Hepatic stellate cell (primary cell): ENCODE data around the gene GRIN3A.
"Not testable (repeated sequence)": the region's sequence is repeated elsewhere in the genome, so short reads cannot be mapped to it uniquely, and the experiment has no call there.

Experiments
- DNase-seq: peaks from one replicate; pipeline ENCODE4 v3.0.0; 2011; ENCODE audit warnings: low spot score

The GRIN3A gene

DNA sequence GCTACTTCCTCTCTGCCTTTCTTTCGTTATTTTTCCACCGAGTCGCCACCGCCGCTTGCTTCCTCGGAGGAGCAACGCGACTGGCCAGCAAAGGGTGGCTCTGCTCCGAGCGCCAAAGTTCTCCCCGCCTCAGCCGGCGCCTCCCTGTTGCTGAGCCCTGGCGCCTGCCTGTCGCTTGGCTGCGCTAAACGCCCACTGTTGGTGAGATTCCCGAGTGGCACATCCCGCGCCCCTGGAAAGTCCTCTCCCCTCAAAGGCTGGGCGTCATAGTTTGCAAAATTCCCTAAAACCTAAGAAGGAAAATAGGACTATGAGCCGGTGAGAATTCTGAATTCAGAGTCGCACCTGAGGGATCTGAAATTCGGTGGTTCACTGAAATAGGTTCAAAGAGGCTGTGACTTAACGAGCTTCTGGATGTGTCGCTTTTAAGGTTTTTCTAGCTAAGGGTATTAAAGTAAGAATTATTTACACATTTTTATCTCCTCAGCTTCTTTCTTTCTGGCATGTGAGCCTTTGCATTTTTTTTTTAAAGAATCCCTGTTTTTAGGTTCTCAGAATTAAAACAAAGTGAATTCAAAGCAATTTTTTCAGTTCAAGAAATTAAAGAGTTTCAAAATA, at the start of gene GRIN3A:
Gene GRIN3A (minus strand): TSS at position 82 of the 618 bp plus-strand sequence. CDS start 668 bp downstream, outside the sequence.
- DNase-seq = no peak

DNA sequence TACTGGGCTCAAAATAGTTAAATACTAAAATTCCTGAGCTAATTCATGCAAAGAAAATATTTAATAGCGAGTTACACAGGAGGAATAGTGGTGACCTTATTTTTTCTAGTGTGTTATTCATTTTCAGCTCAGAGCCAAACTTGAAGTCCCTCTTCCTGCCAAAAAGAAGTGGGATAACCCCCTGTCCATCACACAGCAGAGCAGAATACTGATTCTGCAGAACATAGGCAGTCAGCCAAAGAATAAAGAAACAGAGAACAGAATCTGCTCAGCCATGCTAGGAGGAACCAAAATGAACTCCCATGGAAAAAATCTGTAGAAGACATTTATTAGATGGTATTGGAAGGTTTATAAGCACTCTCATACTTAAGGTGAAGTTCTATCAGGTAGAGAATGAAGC, 49.4 kb upstream of the GRIN3A start:
- DNase-seq = no peak

DNA sequence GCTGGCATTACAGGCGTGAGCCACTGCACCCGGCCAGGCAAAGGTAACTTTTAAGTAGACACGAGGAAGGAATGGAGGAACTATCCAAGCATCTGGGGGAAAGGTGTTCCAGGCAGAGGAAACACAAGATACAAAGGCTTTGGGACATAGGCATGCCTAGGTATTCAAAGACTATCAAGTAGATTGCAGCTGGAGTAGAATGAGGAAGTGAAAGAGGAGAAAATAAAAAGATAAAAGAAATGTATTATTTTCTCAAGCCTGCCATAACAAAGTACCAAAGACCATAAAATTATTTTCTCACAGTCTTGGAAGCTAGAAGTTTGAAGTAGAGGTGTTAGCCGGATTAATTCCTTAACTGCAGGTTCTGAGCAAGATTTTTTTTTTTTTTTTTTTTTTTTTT, 39.9 kb upstream of the GRIN3A start:
- DNase-seq = no peak

DNA sequence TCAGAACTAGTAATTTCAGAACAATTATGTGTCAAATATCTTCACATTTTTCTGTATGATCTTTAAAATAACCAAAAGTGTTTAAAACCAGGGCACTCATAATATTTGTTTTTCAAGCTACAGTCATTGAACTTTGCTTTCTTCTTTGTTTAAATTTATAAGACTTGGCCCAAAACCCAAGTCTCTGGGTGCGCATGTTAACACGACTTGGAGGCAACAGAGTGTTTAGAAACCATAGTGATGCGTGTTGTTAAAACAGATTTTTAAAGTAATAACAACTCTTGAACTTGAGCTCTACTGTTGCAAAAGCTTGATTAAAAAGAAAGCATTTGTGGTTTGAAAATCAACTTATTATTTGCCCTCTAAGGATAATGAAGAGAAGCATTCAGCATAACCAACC, 26.0 kb upstream of the GRIN3A start:
- DNase-seq = no peak

DNA sequence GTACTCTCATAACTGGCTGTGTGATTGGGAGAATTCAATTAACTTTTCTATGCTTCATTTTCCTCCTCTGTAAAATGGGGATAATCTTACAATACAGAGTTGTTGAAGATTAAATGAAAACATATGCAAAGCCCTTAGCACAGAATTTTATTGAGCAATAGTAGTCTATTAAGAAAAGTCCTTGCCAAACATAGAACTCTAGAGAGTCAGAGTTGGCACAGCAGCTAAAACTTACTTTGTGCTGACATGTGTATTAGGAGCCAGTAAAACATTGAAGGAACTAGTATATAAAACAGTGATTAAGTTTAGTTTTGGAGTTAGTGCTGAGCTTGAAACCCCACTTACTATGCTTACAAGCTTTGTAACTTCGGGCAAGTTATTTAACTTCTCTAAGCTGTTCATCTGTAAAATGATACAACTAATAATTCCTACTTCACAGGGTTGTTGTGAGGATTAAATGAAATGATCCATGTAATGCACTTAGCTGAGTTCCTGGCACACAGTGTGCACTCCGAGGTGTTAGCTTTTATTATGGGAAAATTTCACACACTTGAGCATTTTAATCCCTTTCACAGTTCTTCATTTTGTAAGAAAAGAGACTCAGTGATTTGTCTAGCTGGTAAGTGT, 20.0 kb upstream of the GRIN3A start:
- no peak for DNase-seq

DNA sequence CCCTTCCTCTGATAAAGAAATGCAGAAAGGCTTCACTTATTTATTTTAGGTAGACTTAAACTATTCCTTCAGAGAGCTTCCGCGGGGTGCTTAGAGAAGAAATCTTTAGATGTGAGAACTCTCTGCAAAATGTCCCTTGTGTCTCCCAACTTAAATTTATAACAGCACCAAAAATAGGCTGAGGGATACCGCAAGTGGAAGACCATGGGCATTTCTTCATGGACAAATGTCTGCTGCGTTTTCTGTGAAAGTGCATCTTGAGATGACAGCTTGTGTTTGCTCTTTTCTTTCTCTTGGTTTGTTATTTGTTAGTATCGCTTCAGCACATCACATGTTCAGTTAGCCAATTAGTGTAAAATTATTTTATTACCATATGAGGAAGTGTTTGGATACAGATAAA, 15.3 kb upstream of the GRIN3A start:
- DNase-seq = no peak

DNA sequence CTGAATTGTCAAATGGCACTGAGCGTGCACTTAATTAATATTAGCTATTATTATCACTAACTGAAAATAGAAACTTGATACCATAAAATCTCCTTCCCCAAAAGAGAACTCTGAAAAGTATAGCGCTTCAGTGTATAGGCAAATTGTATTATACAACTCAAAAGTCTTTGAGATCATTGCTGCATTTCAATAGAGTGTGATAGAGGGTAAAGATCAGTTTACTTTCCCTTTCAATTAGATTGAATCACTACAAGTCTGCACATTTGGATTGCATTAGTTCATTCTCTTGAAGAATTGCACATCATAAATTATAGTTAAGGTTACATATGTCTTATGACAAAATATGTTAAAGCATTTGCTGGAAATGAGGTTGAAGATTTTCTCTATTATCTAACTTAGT, 13.4 kb upstream of the GRIN3A start:
- no peak for DNase-seq

DNA sequence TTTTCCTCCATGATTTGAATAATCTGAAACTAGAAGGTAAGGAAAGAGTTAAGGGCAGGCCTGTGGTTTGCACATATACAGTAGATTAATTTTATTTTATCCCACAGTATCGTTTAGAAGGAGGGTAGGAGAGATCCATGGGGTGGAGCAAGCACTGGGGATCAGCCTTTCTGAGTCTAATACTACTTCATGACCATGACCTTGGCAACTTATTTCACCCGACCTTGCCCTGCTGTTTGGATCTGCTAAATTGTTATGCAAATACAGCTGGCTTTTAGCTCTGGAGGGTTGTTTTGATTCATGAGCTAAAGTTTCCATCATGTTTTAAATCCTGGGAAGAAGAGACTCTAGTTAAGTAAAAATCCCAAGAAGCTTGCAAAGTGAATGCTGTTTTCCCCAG, 864 bp upstream of the GRIN3A start:
- DNase-seq = no peak

DNA sequence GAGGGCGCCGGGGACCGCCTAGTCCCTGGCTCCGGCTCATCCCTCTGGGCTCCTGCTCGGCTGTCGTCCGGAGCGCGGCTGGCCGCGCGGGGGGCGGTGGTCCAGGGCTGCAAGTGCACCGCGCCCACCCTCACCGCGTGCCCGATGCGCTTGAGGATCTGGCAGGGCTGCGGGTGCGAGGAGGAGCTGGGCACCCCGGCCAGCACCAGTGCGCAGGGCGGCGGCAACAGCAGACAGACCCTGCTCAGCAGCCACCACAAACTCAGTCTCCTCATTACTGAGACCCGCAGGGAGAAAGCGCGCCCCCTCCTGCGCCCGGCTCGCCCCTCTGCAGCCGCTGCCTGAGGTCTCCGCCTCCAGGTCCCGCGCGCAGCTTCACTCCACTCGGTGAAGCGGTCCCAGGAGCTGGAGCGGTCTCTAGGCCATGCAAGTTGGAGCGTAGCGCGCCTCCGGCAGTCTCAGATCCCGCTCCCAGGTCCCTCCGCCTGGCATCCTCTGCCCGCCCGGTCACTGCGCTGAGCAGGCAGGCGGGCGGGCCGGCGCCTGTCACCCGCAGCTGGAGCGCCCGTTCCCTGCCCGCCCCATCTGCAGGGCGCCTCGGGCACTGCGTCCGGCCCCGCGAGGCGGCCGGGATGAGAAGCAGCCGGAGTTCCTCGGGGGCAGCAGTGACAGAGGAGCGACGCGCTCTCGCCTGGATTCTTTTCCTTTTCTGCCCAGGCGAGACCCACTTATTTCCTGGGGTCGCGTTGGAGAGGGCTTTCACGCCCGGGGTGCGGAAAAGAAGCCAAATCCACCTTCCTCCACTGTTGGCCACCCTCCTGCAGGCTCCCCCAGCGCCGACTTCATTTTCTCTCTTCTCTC, 512 bp downstream of the GRIN3A start:
- DNase-seq = no peak

DNA sequence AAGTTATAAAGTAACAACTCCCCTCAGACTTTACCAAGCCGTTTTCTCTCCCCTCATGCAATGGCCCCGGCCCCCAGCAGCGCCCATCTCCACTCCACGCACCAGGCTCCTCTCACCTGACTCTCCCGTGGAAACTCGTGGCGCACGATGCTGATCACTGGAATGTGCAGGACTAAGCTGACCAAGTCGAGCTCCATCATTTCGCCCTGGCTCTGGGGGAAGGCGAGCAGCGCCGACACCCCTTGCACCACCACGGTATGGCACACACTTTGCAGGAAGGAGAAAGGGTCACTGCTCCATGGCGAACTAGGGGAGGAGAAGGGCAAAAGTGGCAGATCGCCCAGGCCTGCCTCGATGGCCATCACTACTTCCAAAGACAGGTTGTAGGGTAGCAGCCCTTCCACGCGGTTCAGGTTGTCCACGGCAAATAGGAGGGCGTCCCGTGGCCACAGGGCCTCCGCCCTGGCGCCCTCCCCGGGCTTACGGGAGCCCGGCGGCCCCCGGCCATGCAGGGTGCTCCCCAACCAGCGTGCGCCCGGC, 1.2 kb downstream of the GRIN3A start:
- no peak for DNase-seq

DNA sequence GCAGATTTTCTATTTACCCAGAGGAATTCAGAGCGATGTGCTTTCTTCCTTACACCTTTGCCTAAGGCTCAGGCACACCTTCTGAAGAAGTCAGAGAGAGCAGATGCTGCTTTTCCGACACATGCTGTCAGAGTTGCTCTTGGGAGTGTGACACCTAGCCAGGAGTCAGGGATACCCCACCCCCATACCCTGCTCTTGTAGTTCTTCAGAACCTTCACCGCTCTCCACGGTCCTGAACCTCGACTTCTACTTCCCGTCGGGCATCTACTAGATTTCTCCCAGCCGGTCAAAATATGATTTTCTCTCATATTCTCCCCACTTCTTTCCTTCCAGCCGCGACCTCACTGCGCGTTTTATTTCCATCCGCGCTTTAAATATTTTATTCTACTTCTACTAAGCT, 1.7 kb downstream of the GRIN3A start:
- DNase-seq = no peak

DNA sequence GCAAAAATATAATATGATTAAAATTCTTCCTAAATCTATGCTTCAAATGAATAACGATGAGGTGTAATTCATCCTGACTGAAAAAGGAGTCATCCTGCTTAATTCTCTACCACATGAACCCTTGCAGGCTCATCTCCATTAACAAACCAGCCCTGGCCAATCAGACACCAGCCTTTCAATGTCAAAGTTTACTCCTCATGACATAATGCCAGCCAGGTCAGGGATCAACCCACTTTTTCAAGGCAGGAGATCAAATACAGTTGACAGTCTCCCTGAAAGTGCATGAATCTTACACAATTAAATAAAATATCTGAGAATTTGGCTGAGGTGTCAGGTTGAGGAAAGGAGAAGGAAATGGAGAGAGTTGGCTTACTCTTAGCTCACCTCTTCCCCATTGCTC, 7.0 kb downstream of the GRIN3A start:
- no peak for DNase-seq

DNA sequence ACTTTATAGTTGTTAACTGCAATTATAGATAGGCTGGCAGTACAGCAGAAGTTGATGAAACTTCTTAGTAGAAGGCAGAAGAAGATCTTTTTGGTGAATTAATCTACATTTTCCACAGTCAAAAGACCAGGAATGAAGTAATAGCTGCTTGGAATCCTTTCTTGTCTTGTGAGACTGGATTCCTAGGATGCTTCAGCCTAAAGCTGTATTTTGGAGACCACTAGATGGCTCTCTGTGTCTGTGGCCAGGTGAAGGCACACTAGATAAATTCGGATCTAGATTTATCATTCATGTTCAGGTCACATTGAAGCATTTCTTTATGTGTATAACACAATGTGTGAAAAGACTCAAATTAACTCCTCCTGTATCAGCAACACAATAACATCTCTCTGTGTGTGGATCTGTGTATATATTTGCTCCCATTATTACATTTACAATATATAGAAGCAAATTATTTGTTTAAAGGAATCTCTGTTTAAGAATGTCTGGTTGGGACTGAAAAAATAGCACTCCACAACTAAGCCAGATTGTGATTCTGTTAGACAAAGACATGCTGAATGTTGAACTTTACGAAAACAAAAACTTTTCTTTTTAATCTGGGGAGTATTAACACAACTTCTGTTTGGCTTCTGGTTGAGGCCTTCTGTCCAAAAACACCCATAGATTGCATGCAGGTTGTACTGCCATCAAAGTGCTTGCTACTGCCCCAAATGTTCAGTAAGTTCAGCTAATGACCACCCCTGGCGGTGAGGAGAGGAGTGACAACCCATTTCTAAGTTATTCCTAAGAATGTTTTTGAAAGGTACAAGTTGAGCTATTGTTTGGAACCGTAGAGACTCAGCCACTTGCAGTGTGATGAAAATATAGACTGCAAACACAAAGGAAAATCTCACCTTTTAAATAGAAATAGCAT, 10.6 kb downstream of the GRIN3A start:
- no peak for DNase-seq

DNA sequence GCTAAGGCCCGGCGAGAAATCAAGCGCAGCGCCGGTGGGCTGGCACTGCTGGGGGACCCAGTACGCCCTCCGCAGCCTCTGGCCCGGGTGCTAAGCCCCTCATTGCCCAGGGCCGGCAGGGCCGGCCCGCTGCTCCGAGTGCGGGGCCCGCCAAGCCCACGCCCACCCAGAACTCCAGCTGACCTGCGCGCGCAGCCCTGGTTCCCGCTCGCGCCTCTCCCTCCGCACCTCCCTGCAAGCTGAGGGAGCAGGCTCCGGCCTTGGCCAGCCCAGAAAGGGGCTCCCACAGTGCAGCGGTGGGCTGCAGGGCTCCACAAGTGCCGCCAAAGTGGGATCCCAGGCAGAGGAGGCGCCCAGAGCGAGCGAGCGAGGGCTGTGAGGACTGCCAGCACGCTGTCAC, 14.2 kb downstream of the GRIN3A start:
- not testable (repeated sequence) for DNase-seq

DNA sequence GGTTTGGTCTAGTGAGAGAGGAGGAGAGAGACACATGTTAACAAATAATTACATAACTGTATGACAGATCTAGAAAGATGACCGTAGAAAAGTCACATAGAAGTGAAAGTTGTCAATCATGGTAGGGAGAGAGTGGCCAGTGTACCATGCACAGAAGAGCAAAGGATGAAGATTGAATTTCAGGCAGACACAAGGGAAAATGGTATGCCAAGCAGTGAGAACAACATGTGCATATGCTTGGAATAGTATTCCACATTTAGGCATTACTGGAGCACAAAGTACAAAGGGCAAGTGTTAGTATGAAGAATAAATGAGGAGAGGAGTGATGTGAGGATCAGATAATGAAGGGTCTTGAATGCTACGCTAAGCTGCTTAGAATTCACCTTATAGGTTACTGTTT, 20.3 kb downstream of the GRIN3A start:
- DNase-seq = no peak

DNA sequence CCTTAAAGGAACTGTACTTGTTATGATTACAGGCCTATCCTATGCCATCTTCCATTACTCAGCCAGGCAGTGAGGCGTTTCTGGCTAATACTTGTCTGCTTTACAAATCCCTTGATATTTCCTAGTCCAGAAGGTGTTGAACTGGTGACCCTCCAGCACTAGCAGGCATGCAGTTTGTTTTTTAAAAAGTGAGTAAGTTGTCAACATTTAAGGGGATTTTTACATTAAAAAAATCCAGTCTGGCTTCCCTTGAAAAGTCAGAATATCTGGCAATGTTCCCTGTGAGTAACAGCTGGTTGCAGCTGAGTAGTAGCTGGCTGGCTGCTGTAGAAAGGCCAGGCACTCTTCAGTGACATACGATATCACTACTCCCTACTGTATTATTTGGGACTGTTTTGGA, 21.8 kb downstream of the GRIN3A start:
- no peak for DNase-seq

DNA sequence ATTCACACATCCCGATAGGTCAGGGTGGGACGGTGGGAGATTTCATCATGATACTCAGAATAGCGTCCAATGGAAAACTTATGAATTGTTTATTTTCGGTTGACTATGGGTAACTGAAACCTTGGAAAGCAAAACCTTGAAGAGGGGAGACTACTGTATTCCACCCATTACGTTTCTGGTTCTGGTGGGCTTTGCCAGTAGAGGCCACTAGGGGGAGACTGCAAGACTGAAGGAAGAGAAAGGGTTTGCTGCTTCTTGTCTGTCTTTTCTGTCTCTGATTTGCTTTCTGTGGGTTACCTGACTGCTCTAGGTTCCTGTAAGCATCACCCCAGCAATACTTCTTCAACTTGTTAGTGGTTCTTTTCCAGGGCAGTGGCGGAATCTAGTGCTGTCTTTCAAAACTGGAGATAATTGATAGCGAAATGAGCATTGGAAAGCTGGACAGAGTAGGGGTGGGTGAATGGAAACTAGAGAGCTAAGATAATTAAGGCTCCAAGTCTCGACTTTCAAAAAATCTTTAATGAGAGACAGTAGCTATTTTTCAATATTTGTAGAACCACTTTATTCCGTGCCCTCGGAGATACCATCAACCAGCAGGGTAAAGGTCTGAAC, 27.0 kb downstream of the GRIN3A start:
- DNase-seq = no peak

DNA sequence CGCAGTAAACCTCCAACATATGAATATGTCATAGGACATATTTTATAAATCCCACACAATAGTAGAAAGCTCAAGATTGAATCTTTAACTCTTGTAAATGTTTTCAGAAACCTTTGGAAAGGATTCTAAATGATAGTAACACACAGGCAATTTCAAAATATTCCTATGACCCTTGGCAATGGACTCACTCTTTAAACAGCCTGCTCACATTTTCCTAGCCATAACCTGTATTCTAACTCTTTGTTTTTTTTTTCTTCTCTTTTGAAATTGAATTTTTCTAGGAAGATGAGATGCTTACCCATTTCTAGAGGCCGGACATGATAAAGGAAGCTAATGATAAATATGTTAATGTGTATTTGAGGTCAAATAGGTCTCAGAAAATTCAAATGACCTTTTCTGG, 29.6 kb downstream of the GRIN3A start:
- no peak for DNase-seq

DNA sequence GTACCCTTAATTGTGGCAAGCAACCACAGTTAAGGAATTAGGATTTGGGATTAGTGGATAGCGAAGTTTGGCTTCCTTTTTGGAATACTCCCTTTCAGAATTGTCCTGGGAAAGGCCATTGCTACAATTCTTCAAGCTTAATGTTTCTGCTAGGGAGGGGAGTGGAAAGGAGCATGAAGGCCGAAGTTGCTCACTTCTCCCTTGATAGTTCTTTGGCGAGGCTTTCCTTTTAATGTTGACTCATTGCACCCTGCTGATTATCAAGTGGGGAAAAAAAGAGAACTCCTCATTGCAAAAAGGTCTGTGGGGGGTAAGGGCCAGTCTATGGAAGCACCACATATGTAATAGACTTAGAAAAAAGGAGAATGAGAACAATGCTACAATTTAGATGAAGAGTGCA, 30.7 kb downstream of the GRIN3A start:
- no peak for DNase-seq

DNA sequence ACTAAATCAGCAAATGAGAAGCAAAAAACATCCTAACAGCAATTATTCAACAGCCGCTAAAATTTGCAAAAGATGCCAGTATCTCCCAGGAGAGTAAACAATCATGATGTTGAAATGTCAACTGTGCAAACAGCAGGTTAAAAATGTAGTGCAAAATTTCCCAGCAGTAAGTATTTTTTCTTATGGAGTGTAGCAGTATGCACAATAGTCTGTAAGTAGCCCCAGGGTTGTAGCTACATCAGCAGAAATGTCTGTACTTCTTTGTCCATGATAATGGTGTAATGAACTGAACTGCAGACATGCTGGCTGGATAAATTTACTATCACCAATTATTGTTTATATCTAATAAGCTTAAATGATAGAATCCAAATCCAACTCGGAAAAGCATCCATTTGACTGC, 31.4 kb downstream of the GRIN3A start:
- DNase-seq = no peak

DNA sequence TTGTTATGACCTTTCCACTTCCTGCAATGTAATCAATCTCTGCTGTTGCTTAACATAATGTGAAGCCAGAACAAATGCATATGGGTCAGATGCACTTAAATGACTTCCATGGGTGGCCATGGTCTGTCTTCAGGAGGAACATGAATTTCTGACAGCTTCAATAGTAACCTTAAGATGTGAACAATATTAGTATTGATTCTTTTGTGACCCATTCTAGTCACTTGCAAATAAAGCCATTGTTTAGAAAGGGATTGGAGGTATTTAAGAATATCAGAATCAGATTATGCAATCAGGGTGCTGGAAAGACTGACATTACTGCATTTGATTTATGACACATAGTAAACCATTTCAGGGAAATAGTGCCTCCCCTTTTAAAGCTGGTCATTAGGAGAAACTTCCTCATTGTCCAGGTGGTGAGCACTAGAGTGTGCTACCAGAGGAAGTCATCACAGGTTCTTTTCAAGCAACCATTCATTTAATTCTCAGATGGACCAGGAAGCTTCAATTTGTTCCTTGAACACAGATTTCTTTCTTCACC, 32.1 kb downstream of the GRIN3A start:
- DNase-seq = no peak
